DMS153 treated with DMSO at 0.1 percent for 48 hours (cell line): ENCODE results near the gene SSTR3.
"Not testable (repeated sequence)": the region's sequence is repeated elsewhere in the genome, so short reads cannot be mapped to it uniquely, and the experiment has no call there.

ENCODE experiments used
- DNase-seq: peaks from one replicate; lab custom pipeline; 2025; ENCODE audit not compliant: unreplicated experiment; lab: John Stamatoyannopoulos, UW

The SSTR3 gene

GRCh38 chr22:37212174-37212906 is at the start of gene SSTR3:
Gene SSTR3, minus strand, starts transcription at chr22:37212477. Its CDS starts 4,674 bp downstream, at chr22:37207803.
- DNase-seq, result no peak

DNA sequence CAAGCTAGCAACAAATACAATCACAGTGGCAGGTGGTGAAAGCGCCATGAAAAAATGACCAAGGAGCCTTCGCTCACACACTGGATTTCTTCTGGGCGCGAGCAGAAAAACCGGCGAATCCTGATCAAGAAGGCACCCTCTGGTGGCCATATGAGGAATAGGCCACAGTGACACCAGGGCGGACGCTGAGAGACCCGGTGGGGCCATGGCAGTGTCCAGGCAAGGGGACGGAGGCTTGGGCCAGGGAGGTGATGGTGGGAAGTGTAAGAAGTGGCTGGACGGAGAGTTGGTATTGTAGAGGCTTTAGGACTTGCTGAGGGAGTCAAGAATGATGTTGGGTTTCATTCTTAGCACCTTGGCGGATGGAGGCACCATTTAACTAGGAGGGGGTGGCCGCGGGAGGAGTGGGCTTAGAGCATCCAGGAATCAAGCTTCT is 48.6 kb upstream of the SSTR3 start:
- peak; percentile 47 for DNase-seq

DNA sequence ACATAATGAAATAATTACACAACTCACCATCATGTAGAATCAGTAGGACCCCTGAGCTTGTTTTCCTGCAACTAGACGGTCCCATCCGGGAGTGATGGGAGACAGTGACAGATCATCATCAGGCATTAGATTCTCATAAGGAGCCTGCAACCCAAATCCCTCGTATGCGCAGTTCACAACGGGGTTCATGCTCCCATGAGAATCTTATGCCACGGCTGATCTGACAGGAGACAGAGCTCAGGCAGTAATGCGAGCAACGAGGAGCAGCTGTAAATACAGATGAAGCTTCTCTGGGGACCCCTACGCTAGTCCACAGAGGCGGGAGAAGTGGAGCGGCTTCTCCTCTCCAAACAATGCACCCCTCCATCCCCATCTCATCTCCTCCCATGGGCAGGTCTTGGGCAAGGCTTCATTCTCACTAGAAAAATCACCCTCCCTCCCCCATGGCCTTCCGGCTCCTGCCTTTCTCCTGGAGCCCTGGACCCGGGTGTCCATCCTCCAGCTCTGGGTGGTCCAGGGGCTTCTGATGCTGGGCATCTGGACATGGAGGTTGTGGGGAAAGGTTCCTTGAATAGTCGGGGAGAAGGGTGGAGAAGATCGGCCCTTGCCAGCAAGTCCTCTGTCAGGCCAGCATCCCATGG is 48.0 kb upstream of the SSTR3 start:
- DNase-seq, result no peak

- no peak for DNase-seq
Measured at GRCh38 chr22:37259540-37260029, 47.3 kb upstream of the SSTR3 start.

GRCh38 chr22:37258753-37259401 is 46.6 kb upstream of the SSTR3 start:
- DNase-seq, result no peak

- no peak for DNase-seq
Measured at GRCh38 chr22:37258005-37258752, 45.9 kb upstream of the SSTR3 start.

GRCh38 chr22:37256075-37256726 is 43.9 kb upstream of the SSTR3 start:
- no peak for DNase-seq

DNA sequence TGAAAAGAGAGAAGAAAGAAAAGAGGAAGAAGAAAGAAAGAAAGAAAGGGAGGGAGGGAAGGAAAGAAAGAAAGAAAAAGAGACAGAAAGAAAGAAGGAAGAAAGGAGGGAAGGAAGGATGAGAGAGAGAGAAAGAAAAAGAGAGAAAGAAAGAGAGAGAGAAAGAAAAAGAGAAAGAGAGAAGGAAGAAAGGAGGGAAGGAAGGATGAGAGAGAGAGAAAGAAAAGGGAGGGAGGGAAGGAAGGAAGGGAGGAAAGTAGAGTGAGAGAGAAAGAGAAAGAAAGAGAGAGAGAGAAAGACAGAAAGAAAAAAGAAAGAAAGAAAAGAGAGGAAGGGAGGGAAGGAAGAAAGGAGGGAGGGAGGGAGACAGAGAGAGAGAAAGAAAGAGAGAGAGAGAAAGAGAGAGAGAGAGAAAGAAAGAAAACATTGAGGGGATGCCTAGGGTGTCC is 43.3 kb upstream of the SSTR3 start:
- no peak for DNase-seq

GRCh38 chr22:37254867-37255233 is 42.6 kb upstream of the SSTR3 start:
- no peak for DNase-seq

DNA sequence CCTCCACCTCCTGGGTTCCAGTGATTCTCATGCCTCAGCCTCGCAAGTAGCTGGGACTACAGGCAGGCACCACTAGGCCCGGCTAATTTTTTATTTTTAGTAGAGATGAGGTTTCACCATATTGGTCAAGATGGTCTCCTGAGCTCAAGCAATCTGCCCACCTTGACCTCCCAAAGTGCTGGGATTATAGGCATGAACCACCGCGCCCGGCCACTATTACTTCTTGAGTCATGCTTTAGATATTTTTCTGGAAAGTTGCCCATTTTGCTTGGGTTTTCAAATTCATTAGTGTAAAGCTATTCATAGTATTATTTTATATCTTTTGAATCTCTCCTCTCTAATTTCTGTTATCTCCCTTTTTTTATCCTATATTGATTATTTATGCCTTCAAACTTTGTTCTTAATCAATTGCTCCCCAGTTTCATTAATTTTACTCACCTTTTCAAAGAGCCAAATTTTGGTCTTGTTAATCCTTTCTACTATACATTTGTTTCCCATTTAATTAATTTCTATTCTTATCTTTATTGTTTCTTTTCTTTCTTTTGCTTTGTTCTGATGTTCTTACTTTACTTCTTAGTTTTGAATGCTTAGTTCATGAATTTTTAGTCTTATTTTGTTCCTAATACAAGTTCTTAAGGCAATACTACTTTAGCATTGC is 42.1 kb upstream of the SSTR3 start:
- DNase-seq, result no peak

DNA sequence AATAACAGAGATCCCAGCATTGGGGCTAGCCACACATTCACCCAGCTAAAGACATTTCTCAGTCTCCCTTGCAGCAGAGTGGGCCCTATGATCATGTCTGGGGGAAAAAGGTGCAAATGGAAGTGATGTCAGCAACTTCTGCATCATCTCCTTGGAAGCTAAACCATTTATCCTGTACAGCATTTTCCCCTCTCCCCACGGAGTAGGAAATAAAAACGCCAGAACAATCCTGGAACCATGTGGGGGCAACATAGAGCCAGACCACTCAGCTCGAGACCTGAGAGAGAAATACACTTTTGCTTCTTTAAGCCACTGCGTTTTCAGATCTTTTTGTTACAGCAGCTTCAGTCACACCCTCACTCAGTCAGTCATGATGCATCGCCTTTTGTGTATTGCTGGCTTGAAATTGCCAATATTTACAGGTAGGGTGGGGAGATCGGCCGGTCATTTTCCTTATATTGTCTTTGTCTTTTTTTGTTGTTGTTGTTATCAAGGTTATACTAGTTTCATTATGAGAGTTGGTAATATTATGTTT is 40.9 kb upstream of the SSTR3 start:
- no peak for DNase-seq

DNA sequence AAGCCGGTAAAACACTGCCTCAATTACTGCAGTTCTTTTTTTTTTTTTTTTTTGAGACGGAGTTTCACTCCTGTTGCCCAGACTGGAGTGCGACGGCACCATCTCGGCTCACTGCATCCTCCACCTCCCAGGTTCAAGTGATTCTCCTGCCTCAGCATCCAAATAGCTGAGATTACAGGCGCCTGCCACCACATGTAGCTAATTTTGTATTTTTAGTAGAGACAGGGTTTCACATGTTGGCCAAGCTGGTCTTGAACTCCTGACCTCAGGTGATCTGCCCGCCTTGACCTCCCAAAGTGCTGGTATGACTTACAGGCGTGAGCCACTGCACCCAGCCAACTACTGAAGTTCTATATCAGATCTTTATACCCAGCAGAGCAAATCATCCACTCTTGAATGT is 39.6 kb upstream of the SSTR3 start:
- DNase-seq, result not testable (repeated sequence)

- no peak for DNase-seq
Measured at GRCh38 chr22:37249986-37250385, 37.7 kb upstream of the SSTR3 start.

- DNase-seq, result no peak
Measured at GRCh38 chr22:37248251-37248650, 36.0 kb upstream of the SSTR3 start.

DNA sequence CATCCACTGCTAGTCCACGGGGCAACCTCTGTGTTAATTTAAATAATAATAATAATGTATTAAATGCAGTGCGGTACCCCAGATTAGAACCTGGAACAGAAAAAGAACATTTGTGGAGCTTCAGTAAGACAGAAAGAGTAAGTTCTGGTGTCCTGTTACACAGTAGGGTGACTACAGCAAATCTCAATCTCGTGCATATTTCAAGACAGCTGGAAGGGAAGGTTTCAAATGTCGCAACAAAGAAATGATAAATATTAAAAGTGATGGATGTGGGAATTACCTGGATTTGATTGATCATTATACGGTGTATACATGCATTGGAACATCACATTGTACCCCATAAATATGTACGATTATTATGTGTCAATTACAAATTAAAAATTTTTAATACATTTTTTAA is 33.5 kb upstream of the SSTR3 start:
- DNase-seq, result no peak

DNA sequence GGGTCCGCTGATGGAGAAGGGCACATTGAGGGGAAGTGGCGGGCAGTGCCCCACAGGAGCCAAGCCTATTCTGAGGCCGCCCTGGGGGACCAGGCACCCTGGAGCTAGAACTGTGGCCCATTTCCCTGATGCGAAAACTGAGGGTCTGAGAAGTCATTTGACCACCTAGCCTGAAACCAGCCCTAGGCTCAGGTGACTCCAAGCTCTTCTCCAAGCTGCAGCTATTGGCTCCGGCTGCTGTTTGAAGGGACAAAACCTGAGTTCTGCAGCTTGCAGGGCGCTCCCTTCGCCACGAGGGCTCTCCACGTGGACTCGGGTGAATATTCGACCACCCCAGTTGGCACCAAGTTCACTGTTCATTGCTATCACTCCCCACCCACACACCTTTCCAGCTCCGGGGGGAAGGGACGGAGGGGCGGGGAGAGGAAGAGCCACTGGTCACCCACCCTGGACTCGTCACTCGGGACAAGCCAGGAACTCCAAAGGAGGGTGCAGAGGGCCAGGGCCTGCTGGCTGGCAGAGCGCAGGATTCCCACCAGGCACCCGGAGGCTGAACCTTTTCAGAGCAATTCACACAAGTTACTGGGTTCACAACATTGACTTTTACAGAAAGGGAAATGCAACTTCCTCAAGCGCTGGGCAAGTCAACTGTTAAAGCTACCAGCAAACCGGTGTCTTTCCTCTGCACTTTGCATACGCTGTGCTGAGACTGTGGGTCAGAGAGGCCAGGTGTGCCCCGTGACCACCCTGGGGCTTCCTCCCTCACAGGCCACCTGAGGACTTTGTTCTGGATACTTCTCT is 32.8 kb upstream of the SSTR3 start:
- no peak for DNase-seq

DNA sequence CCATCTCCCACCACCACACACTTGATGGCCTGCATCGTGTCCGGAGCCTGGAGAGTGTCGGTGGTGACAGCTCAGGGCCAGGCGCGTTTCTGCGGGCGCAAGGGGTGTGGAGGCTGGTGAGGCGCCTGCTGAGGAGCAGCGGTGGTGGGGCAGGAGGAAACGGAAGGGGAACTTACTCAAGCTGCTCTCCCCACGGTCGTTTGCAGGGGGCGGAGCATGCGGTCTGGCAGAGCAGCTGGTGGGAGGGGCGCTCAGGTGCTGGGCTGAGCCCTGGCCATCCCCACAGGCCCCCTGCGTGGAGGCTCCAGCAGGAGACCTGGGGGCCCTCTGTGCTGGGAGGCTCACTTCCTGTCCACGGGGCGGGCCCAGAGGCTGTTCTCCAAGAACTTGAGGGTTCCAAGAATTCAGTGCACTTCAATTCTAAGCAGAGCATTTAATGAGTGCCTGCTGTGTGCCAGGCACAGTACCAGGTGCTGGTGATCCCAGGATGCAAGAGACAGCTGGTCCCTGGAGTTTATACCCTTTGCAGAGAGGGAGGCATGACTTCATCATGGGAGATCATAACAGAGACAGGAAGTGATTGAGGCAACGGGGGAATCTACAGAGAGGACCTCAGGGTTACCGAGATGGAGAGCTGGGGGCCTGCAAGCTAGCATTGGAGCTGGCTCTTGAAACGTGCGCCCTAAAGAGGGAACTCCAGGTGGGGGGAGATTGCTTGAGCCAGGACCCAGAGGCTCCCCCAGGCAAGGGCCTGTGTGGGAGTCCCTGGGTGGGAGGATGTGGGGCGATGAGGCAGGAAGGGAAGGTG is 32.0 kb upstream of the SSTR3 start, which contains the start of gene RAC2:
RAC2 (minus strand) TSS at position 156 of the 808 bp plus-strand sequence; CDS start at position 35, 121 bp downstream.
- no peak for DNase-seq
